ENCODE measurements around the gene CSNK1G2.

The CSNK1G2 gene

DNA sequence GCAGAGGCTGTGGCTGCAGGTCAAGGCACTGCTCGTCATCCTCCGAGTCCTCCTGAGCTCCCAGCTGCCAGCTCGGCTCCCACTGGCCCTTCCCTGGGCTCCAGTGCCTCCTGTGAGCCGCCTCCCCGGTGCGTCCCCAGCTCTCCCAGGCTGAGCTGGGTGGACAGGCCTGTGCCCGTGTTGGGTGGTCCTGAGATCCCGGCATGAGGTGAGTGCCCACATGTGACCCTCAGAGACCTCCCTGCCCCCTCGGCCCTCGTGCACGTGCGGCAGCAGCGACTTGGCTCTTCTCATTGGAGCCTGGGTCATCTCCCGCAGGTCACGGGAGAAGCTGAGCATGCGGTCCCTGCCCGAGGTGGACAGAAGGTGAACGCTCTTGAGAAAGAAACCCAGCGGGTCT is 20.3 kb upstream of the CSNK1G2 start:
- no peak for DNase-seq

DNA sequence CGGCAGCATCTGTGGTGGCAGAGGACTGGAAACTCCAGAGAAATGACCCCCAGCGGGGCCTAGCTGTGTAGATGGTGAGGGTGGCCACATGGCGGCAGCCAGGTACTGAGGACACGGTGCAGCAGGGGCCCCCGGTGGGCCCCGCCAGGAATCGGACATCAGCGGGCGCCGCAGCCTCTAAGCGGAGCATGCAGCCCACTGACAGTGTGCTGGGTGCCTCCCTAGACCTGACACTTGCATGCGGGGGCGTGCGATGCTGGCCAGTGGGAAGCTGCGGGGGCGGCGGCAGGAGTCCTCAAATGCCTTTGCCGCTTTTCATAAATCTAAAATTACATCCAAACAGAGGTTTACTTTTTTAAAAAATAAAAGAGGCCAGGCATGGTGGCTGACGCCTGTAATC is 19.6 kb upstream of the CSNK1G2 start:
- DNase-seq = no peak

DNA sequence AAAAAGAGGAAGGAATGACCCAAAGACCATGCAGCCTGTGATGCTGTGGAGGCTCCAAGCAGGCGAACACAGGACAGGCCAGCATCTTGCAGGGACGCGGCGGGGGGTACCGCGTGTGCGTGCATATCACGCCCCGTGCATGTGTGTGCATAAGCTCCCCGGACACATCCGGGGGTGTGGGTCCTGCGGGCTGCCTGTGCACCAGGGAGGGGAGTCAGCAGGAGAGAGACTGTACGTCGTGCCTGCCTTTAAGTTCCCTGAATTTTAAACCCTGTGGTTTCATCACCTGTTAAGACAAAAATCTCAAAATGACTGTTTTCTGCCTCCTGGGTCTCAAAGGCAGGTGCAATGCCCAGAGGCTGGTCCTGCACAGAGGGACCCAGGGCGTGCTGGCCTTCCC is 19.1 kb upstream of the CSNK1G2 start:
- DNase-seq = no peak

DNA sequence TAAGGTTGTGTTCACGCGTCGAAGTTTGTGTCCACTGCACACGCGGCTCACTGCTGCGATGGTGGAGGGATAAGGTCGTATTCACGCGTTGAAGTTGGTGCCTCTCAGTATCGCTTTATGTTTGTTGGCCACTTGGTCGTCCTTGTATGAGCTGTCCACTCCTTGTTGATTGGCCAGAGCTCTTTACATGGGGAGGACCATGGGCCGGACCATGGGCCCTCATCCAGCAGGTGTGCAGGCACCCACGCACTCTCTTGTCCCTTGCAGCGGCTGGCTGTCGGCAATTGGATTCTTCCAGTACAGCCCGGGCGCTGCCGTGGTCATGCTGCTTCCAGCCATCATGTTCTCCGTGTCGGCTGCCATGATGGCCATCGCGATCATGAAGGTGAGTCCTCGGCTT is 18.2 kb upstream of the CSNK1G2 start:
- DNase-seq = no peak

DNA sequence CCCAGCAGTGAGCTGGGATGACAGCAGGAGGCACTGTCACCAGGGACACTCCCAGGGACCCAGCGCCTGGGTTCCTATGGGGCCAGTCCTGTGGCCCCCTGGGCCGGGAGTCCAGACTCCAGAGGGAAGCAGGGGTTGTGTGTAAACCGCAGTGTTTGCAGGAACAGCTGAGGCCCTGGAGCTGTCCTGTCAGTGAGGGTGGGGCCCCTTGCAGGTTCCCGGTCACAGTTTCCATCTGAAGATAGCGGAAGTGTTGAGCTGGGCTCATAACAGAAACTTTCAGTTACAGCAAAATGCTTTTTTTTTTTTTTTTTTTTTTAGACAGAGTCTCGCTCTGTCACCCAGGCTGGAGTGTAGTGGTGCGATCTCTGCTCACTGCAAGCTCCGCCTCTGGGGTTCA is 17.7 kb upstream of the CSNK1G2 start:
- no peak for DNase-seq

DNA sequence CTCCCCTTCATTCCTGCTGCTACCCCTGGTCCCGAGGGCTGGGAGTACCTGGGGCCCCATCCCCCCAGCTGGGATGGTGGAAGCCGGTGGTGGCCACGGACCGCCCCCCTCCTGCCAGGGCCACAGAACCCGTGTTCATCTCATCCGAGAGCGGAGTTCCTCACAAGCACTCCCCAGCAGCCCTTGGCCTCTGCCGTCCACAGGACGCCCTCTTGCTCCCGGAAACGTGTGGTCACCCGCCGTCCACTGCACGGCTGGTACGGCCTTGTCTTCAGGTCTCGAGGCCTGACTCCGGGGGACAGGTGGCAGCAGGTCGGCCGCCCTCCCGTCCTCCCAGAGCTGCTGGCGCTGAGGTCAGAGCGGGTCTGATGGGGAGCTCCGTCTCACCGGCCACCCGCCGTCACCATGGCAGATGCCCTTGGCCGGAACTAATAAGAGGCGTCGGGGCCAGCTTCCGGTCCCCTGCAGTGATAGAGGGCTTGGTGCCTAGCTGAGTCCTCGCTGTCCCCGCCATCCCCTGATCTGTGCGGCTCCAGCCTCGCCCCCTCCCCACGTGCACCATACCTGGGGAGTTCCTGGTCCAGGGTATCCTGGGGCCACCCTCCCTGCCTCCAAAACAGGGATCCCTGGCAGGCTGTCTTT is 16.5 kb upstream of the CSNK1G2 start:
- DNase-seq = no peak

DNA sequence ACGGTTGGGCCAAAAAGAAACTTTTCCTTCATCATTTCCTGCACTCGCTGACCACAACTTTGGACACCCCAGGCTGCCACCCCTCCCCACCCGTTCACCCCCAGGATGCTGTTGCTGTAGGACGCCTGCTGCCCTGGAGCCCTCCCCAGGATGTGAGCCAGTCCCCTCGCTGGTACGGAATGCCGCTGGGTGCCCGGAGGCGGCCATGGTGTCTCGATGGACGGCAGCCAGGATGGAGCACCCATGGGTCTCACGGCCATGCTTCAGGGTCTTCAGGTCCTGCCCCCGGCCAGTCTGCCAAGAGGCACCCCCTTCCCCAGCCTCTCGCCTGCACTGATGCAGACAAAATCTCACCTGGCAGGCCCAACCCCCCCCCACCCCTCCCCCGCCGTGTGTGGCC is 15.4 kb upstream of the CSNK1G2 start:
- DNase-seq = no peak

DNA sequence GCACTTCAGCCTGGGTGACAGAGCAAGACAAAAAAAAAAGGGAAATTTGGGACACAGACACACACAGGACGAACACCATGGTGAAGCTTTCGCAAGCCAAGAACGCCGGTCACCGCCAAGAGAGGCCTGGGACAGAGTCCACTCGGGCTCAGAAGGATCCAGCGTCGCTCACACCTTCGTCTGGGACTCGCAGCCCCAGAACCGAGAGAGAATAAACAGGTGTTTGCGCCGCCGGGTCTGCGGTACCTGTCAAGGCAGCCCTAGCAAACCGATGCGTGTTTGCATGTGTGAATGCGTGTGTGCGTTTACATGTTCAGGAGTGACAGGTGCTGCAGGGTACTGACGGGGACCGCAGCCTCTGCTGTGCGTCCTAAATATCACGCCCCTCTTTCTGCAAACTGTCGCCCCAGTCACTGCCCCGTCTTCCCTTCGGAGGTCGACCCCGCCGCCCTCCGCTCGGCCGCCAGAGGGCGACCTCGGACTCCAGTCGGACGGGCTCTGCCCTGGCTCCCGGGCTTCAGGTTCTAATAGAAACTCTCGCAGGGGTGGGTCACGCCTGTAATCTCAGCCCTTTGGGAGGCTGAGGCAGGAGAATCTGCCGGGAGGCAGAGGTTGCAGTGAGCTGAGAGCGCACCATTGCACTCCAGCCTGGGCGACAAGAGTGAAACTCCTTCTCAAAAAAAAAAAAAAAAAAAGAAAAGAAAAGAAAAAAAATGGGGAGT is 11.8 kb upstream of the CSNK1G2 start:
- peak; percentile 75 to 88 (median 75) for DNase-seq

DNA sequence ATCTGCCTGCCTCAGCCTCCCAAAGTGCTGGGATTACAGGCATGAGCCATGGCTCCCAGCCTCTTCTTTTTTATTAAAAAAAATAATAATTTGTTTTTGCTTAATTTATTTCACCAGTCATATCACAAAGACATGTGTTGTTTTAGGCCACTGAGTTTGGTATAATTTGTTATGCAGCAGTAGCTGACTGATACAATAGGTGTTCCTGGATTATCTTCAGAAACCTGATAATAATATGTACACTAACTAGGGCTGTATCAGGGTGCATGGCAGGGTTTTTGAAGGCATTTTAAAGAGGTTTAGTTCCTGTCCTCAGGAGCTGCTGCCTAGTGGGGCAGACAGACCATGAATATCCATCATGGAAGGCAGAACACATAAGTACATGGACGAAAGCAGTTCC is 9.5 kb upstream of the CSNK1G2 start:
- no peak for DNase-seq

DNA sequence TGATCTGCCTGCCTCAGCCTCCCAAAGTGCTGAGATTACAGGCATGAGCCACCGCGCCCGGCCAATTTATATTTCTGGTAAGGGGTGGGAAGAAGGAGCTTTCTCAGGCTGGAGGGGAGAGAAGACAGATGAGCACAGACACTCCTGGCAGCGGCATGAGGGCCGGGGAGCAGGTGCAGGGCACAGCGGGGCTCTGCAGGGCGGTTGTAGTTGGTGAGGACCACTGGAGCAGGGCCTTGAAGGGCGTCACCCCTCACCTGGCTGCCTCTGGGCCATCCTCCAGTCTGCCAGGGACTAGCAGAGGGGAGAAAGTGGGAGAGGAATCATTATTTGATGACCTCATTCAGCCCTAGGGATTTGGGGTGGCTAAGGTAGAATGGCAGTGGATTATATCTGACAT is 8.6 kb upstream of the CSNK1G2 start:
- DNase-seq = no peak

DNA sequence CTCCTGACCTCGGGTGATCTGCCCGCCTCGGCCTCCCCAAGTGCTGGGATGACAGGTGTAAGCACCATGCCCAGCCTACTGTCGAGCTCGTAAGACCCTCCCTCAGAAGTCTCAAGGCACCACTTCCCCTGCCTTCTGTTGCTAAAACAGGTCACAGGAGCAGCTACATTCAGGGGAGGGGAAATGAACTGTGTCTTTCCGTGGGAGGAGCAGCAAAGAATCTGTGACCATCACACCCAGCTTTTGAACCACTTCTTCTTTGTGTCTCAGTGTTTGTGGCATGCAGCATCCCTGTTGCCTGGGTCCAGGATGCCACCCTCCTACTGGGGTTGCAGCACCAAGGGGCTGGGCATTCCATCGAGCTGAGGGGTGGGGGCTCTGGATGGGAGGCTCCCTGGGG is 7.7 kb upstream of the CSNK1G2 start:
- no peak for DNase-seq

DNA sequence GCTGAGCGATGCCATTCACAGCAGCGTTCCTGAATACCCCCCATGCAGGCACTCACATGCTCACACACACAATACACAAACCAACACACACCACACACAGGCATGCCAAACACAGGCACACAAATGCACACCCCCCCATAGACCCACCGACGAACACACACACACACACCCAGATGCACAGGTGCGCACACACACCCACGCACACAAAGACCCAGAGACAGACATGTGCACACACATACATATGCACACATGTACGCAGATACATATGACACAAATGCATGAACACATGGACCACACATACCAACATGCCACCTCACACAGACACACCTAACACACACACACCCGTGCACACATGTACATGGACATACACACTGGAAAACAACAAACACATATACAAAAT is 7.0 kb upstream of the CSNK1G2 start:
- no peak for DNase-seq

DNA sequence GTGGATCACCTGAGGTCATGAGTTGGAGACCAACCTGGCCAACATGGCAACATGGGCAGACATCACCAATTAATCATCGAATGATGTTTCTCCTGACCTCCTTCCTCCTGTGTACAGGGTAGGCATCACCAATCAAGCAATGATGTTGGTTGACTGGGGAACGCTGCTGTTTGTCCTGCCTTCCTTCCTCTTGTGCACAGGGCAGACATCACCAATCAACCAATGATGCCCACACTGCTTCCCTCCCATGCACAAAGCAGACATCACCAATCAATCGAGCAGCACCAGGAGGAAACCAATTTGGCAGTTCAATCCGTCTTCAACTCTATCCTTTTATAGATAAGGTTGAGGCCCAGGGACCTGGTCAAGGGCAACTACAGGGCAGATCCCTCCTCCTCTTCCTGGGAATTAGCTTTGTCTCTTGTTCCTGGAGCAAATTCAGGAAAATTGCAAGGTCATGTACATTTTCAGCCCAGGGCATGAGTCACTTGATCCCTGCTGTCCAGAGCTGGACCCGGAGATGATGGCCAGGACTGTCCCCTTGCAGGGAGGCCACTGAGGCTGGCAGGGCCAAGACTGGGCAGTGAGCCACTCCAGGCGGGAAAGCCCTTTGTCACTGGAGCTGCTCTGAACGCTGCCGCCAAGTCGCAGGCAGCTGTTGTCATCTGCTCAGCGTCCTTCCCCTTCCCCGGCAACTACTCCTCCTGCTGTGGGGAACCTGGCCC is 5.3 kb upstream of the CSNK1G2 start:
- no peak for DNase-seq

DNA sequence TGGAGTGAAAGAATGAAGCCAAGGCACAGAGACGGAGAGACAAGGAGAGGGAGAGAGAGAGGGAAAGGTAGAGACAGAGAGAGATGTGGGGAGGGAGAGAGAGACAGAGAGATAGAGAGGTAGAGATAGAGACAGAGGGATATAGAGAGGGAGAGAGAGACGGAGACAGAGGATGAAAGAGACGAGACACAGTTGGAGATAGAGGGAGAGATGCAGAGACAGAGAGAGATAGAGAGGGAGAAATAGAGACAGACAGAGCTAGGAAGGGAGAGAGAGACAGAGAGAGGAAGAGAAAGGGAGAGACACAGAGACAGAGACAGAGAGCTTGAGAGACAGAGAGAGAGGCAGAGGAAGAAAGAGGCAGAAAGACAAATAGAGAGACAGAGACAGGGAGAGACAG is 4.5 kb upstream of the CSNK1G2 start:
- no peak for DNase-seq

DNA sequence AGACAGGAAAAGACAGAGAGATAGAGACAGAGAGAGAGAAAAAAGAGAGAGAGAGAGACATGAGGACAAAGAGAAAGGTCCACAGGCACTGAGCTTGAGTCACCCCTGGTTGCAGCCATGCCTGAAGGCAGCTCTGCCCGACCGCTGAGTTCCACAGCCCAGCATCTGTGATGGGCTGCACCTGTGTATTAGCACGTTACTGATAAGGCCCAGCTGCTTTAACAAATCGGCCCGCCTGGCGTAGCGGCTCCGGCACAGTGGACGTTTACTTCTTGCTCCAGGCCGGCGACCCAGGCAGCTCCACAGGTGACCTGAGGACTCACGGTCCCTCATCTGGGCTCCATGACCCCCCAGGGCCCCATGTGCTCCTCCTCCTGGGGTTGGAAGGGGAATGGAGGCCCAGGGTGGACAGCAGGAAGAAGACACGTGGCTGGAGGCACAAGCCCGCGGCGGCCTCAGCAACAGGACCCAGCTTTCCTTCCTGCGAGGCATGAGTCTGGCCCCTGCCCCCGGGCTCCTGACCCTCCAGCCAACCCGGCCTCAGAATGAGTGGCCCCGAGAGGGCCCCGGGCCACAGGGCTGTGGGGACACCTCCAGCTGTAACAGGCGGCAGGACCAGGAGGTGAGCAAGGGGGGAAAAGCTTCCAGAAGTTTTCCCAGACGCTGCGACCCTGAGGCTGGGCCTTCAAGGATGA is 3.9 kb upstream of the CSNK1G2 start:
- DNase-seq = no peak

DNA sequence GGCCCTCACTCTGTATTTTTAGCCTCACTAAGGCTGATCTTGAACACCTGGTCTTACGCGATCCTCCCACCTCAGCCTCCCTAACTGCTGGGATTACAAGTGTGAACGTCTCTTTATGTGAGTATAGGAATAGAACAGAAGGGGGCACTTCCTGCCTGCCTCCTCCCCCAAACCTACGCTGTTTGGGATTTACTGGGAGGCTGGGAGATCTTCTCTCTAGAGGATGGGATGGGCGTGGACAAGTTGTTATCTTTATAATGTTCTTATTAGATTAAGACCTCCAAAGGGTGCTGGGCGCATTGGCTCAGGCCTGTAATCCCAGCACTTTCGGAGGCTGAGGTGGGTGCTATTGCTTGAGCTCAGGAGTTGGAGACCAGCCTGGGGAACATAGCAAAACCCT is 2.9 kb upstream of the CSNK1G2 start:
- no peak for DNase-seq

DNA sequence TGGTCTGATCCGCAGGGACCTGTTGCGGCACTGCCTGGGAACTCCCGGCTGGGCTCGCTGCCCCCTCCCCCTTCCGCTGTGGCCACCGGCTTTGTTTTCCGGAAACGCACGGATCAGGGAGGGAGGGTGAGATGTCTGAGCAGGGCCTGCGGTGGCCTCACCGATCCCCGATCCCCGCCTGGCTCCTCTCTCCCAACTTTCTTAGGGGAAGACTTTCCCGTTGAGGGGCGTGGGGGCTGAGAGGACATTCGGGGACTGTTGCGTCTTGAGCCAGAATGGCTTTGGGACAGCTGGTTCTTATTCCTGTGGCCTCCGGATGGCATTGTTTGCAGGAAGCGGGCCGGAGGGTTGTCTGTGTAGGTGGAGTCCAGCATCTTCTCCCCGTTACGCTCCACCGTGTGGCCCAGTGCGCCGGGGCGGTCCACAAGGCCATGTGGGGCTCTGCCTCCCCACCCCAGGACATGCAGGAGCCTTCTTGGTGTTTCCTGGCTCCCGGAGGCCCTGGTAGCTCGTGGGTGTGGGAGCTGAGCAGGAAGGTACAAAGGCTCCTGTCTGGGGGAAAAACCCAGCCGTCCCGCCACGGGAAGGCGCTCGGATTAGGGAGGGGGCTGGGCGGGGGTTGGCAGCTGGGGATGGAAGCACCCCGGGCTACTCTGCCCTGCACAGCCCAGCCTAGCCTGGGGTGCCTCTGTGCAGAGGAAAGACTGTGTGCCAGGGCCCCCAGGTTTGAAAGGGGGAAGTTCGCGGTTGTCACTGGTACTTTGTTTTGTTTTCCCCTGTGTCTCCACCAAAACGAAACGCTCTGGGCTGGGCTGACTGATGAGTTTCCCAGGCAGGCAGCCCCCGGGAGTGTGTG is 1.3 kb downstream of the CSNK1G2 start:
- DNase-seq = peak; percentile 19 to 81 (median 76)

DNA sequence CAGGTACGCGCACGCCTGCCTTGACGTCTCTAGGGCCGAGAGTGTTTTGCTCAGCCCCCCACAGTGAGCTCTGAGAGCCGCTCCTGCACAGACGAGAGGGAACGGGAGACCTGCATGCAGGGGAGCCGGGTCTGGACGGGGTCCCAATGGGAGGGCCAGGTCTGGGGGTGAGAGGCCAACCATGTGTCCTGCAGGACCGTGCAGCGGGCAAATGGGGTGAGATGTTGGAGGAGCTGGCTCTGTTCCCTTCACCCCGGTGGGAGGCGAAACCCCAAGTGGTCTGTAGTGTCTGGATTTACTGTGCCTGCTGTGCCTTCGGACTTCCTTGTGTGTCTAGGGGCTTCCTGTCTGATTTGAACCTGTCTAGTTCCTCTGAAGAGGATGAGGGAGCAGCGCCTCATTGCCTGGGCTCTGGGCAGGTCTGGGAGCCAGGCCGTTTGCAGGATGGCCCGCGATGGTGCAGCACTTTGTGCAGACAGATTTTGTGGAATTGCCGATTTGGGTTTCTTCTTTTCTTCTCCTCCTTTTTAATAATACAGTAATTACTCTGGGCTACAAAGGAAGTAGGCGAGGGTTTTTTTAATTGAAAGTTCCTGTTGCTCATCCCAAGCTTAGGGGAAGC is 2.1 kb downstream of the CSNK1G2 start:
- DNase-seq = peak in 2 of 3 experiments; percentile 12 to 44

DNA sequence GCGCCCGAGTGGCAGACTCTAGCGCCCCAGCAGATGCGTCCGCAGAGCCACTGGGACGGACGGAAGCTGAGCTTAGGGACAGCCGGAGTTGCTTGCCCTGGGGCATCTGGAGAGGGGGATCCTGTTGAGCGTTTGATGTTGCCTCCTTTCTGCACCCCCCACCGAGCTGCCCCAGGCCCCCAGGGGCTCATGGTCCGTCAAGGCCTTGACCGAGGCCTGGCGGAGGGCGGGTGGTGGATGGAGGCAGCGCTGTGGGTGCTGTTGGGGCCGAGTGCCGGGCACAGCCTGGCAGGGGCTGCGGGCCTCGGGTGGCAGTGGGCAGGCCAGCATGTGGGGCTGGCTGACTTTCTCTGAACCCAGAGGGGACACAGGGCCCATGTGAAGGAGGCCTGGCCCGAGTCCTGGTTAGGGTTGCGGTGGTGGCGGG is 2.7 kb downstream of the CSNK1G2 start:
- no peak for DNase-seq

DNA sequence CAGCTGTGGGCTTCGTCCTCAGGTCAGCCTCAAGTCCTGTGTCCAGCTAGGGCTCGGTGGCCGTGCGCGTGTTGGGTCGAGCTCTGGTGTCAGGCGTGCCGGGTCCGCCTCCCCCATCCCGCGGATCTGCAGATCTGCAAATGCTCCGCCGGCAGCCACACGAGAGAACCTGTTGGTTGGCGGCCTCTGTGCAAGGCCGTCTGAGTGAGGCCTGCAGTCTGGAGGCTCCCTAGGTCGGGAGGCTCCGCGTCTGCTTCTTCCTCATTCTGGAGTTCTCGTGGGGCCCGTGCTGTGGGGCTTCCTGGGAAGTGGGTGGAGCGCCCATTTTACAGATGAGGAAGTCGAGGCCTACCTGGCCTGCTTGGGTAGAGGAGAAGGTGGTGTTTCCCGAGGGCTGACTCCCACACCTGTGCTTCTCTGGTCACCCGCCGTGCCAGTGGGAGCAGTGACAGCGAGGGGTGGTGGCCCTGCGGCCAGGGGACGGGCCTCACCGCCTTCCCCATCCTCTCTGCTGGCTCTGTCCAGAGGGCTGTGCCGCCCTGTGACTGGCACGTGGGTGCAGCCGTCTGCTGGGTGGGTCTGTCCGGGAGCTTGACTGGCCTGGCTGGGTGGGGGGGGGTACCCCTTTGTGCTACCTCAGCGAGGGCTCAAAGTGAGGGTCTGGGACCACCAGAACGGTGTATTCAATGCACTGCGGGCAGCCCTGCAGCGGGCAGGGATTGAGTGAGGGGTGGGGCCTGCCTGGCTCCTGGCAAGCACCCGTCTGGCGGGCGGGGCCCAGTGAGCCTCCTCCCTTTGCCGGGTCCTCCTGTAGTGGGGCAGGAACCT is 3.3 kb downstream of the CSNK1G2 start:
- no peak for DNase-seq

DNA sequence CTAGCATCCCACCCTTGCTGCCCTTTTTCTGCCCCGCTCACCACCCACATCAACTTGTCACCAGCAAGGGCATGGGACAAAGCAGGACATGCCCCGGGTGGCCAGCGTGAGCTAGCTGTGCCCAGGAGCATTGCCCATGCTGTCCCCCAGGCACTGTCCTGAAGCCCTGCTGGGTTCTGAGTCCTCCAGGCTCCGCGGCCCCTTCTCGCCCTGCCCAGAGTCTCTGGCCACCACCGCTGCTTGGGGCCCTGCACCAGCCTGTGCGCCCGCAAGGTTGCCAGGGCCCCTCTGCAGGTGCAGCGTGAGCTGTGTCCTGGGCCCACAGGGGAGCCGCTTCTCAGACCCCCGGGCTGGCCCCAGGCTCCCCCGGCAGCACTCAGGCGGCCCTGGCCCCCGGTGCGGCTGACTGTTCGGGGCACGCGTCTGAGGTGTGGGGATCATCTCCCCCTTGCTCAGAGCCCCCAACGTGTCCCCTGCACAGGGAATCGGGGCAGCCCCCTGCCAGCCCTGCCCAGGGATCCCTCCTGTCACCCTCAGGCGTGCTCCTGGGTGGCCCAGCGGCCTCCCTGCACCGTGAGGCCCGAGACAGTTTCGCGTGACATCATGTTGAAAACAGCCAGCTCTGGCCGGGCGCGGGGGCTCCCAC is 4.1 kb downstream of the CSNK1G2 start:
- no peak for DNase-seq
